ENCODE results near the gene CAPS. TPM values are rescaled to one million over a fixed set of nuclear protein-coding genes. Genes with fewer than 3 reads are reported as not detected.
"Not testable (repeated sequence)": the region's sequence is repeated elsewhere in the genome, so short reads cannot be mapped to it uniquely, and the experiment has no call there.

The CAPS gene
- total RNA-seq, 3 donors from 2014 or later: 1.6 to 3.7 (median 2.7) TPM

- not testable (repeated sequence) for H3K9me3 Mint-ChIP-seq; H3K4me1 Mint-ChIP-seq (ENCODE audit: low read depth); ATAC-seq; H3K4me3 Mint-ChIP-seq; DNase-seq; H3K36me3 Mint-ChIP-seq (ENCODE audit: insufficient read depth)
- peaks cover 21% of the 10 kb centered on the region for H3K27me3 Mint-ChIP-seq (ENCODE audit: low read depth)
These were observed 30.7 kb upstream of the CAPS start for GRCh38 chr19:5883157-5883873.

DNA sequence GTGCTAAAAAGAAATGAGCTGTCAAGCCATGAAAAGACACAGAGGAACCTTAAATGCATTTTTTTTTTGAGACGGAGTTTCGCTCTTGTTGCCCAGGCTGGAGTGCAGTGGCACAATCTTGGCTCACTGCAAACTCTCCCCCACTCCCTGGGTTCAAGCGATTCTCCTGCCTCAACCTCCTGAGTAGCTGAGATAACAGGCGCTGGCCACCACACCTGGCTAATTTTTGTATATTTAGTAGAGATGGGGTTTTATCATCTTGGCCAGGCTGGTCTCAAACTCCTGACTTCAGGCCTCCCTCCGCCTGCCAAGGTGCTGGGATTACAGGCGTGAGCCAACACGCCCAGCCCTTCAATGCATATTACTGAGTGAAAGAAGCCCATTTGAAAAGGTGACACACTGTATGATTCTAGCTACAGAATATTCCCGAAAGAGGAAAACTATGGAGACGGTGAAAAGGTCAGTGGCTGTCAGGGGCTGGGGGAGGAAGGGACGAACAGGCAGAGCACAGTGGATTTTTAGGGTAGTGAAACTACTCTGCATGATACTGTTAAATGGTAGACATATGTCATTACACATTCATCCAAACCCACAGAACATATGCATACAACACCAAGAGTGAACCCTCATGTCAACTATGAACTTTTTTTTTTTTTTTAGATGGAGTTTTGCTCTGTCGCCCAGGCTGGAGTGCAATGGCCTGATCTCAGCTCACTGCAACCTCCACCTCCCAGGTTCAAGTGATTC lies 29.8 kb upstream of the CAPS start:
- peaks cover 21% of the 10 kb centered on the region for H3K27me3 Mint-ChIP-seq (ENCODE audit: low read depth)
- H3K4me1 Mint-ChIP-seq (ENCODE audit: low read depth); H3K9me3 Mint-ChIP-seq; H3K4me3 Mint-ChIP-seq; DNase-seq; H3K36me3 Mint-ChIP-seq (ENCODE audit: insufficient read depth): not testable (repeated sequence)
- ATAC-seq: peak in 1 of 2 donors; percentile 23

GRCh38 chr19:5889288-5889971 lies 24.6 kb upstream of the CAPS start:
- no peaks in the 10 kb centered on the region for H3K9me3 Mint-ChIP-seq
- H3K4me3 Mint-ChIP-seq: no peak overlapping the region
- H3K4me1 Mint-ChIP-seq (ENCODE audit: low read depth): peaks cover 2% of the 10 kb centered on the region
- ATAC-seq (no peak), DNase-seq (no peak)
- H3K36me3 Mint-ChIP-seq (ENCODE audit: insufficient read depth): no peaks in the 10 kb centered on the region
- H3K27me3 Mint-ChIP-seq (ENCODE audit: low read depth): peaks cover 13% of the 10 kb centered on the region

- H3K4me1 Mint-ChIP-seq (ENCODE audit: low read depth): peaks cover 2% of the 10 kb centered on the region
- peaks cover 13% of the 10 kb centered on the region for H3K27me3 Mint-ChIP-seq (ENCODE audit: low read depth)
These were observed 24.0 kb upstream of the CAPS start for GRCh38 chr19:5890099-5890498.

DNA sequence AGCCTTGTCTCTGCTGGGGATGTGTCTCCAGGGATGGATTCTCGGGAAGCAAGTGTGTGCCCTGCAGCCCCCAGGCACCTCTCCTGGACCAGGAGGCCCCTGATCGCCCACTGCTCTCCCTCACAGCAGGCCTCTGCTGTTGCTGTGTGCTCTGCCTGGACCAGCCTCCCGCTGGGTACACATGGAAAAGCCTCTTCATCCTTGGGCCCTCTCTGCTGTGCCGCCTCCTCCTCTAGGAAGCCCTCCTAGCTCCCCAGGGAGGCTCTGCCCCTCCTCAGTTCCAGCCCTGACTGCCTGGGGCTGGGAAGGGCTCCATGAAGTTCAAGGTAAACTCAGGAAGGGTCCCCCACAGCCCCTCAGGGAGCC lies 22.5 kb upstream of the CAPS start:
- ATAC-seq (no peak), DNase-seq (no peak)
- Mint-ChIP-seq H3K4me3 (no peak overlapping the region), H3K4me1 (ENCODE audit: low read depth) (peaks cover 2% of the 10 kb centered on the region), H3K9me3 (no peaks in the 10 kb centered on the region), H3K27me3 (ENCODE audit: low read depth) (peaks cover 7% of the 10 kb centered on the region), H3K36me3 (ENCODE audit: insufficient read depth) (peaks cover 2% of the 10 kb centered on the region)

More at GRCh38 chr19:5890099-5890498, 24.0 kb upstream of the CAPS start:
- ATAC-seq (no peak), DNase-seq (no peak)
- H3K36me3 Mint-ChIP-seq (ENCODE audit: insufficient read depth): no peaks in the 10 kb centered on the region
- no peak overlapping the region for H3K4me3 Mint-ChIP-seq
- no peaks in the 10 kb centered on the region for H3K9me3 Mint-ChIP-seq

DNA sequence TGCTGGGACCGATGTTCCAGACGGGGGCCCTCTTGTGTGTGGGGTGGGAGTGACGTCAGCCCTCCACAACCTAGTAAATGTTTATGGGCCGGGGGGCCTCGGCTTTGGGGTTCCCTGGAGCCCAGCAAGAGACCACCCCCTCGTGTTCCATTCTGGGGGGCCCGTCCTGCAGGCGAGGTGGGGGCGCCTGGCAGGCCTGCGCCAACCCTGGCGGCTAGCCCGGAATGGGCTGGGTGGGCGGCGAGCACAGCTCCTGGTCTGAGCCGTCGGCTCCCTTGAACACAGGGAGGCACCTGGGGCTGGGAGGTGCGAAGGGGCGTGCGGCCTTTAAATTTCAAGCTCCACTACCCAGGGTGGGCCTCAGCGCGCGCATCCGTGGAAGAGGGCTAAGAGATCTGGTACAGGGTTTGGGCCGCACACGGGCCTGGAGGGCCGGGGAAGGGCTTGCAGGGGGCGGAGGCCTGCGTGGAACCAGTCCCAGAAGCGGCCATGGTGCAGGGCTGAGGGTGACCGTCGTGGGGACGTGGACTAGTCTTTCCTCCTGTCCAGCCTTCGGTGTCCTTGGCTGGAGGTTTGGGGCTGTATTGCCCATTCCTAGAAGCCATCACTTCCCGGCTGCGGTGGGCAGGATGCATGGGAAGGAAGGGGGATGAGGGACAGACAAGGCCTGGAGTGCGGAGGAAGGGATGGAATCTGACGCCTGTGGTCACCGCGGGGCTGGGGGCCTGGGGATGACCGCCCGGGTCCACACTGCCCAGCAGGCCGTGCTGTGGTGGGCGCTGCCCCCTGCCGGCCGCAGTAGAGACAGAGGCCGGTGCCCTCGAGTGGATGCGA lies 21.9 kb upstream of the CAPS start:
- Mint-ChIP-seq H3K4me3 (no peak overlapping the region), H3K27me3 (ENCODE audit: low read depth) (peaks cover 5% of the 10 kb centered on the region), H3K4me1 (ENCODE audit: low read depth) (peaks cover 2% of the 10 kb centered on the region), H3K36me3 (ENCODE audit: insufficient read depth) (peaks cover 2% of the 10 kb centered on the region), H3K9me3 (no peaks in the 10 kb centered on the region)
- DNase-seq (no peak), ATAC-seq (peak; percentile 47 to 51)

DNA sequence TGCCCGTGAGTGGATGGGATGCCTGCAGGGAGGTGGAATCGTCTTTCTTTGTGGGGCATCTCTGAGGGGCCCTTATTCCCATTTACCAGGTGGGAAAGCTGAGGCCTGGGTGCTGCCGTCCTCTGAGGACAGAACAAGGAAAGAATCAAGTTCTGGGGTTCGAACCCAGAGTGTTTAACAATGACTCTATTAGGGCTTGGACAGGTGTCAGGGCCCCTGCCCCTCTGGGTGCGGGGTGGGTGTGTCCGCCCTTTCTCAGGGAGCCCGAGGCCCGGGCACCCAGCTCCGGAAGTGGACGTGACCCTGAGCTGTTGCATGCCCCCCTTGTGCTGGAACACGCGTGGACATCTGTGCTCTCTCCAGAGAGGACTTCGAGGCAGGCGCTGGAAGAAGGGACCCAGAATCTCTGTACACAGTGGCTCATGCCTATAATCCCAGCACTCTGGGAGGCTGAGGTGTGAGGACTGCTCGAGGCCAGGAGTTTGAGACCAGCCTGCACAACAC lies 21.2 kb upstream of the CAPS start:
- H3K36me3 Mint-ChIP-seq (ENCODE audit: insufficient read depth): peaks cover 2% of the 10 kb centered on the region
- H3K4me1 Mint-ChIP-seq (ENCODE audit: low read depth): peaks cover 2% of the 10 kb centered on the region
- ATAC-seq (no peak), DNase-seq (no peak)
- peaks cover 5% of the 10 kb centered on the region for H3K27me3 Mint-ChIP-seq (ENCODE audit: low read depth)
- no peaks in the 10 kb centered on the region for H3K9me3 Mint-ChIP-seq
- H3K4me3 Mint-ChIP-seq: no peak overlapping the region

- DNase-seq (no peak), ATAC-seq (no peak)
- peaks cover 2% of the 10 kb centered on the region for H3K36me3 Mint-ChIP-seq (ENCODE audit: insufficient read depth)
- H3K27me3 Mint-ChIP-seq (ENCODE audit: low read depth): peaks cover 5% of the 10 kb centered on the region
- H3K9me3 Mint-ChIP-seq: no peaks in the 10 kb centered on the region
- H3K4me1 Mint-ChIP-seq (ENCODE audit: low read depth): peaks cover 4% of the 10 kb centered on the region
- no peak overlapping the region for H3K4me3 Mint-ChIP-seq
These were observed 20.7 kb upstream of the CAPS start for GRCh38 chr19:5893296-5893903.

DNA sequence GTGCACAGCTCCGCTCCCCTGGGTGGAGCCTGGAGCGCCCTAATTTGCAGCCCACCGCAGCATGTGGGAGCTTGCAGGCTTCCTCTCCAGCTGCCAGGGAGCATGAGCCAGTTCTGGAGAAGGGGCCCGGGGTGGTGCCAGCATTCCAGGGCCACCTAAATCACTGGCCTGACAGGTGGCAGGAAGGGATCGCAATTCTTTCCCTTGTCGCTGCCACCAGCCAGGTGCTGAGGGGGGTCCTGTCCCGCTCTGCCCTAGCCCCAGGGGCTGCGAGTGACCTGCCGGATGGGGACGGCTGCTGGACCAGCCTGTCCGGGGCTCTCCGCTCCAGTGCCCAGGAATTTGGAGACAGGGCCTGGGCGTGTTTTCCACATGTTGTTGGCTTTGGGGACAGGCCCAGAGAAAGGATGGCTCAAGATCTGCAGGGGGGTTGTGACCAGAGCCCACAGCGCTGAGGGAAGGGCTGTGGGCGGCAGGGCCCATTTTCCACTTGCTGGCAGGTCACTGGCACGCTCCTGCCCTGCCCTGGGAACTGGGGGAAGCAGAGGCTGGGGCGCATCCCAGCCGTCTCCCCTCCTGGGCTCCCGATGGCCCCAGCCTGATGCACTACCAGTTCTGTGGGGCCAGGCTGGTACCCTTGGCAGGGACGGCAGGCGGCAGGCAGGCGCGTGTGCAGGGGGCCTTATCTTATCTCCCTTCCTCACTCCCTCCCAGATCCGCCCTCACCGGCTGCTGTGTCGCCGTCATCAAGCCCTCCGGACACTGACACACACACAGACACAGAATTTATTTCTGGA lies 19.9 kb upstream of the CAPS start:
- H3K4me3 Mint-ChIP-seq: no peak overlapping the region
- DNase-seq: no peak
- H3K27me3 Mint-ChIP-seq (ENCODE audit: low read depth): peaks cover 5% of the 10 kb centered on the region
- no peak for ATAC-seq
- peaks cover 2% of the 10 kb centered on the region for H3K36me3 Mint-ChIP-seq (ENCODE audit: insufficient read depth)
- peaks cover 4% of the 10 kb centered on the region for H3K4me1 Mint-ChIP-seq (ENCODE audit: low read depth)
- no peaks in the 10 kb centered on the region for H3K9me3 Mint-ChIP-seq

DNA sequence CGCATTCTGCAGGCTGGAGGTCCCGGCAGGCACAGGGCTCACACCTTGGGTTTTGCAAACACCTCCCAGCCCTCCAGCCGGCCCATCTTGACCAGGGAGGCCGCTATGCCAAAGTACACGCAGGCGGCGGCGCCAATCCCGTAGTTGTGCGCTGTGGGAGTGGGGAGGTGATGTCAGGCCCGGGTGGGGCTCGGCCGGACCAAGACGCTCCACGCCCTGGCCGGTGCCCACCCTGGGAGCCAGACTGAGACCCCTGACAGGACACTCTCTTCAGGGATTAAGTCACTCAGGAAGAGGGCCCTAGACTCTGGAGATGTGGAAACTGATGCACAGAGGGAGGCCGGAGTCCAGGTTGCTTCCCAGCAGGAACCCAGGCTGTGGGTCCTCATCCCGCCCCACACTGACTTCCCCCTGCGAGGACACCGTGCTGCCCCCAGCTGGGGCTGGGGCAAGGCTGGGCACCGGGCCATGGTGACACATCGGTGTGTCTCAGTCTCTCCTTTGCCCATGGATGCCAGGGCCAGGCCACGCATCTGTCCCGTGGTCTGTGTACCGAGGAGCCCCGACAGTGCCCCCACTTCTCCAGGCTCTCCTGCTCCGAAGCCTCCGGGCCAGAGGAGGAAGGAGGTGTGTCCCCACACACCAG lies 19.2 kb upstream of the CAPS start:
- Mint-ChIP-seq H3K4me3 (no peak overlapping the region), H3K27me3 (ENCODE audit: low read depth) (no peaks in the 10 kb centered on the region), H3K9me3 (no peaks in the 10 kb centered on the region), H3K36me3 (ENCODE audit: insufficient read depth) (peaks cover 2% of the 10 kb centered on the region), H3K4me1 (ENCODE audit: low read depth) (peaks cover 4% of the 10 kb centered on the region)
- DNase-seq (no peak), ATAC-seq (no peak)

DNA sequence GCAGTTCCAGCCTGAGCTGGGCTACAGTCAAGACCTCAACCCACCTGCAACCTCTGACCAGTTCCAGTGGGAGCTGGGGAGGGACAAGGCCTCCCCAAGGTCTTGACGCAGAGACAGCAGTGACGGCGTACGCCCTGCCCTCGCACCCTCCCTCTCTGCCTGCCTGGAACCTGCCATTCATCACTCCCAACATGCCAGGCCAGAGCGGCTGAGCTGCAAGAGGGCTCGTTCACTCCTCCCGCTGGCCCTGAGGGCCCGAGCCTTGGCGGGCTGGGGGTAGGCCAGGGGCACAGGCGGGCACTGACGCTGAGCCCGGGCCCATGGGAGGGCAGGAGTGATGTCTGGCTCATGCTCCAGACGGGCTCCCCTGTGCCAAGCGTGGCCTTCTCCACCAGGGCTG lies 18.6 kb upstream of the CAPS start:
- ATAC-seq: no peak
- Mint-ChIP-seq H3K4me1 (ENCODE audit: low read depth) (peaks cover 9% of the 10 kb centered on the region), H3K36me3 (ENCODE audit: insufficient read depth) (peaks cover 8% of the 10 kb centered on the region), H3K9me3 (no peaks in the 10 kb centered on the region), H3K4me3 (no peak overlapping the region), H3K27me3 (ENCODE audit: low read depth) (no peaks in the 10 kb centered on the region)
- DNase-seq: no peak

GRCh38 chr19:5895890-5896289 lies 18.2 kb upstream of the CAPS start:
- H3K36me3 Mint-ChIP-seq (ENCODE audit: insufficient read depth): peaks cover 8% of the 10 kb centered on the region
- peaks cover 9% of the 10 kb centered on the region for H3K4me1 Mint-ChIP-seq (ENCODE audit: low read depth)
- H3K27me3 Mint-ChIP-seq (ENCODE audit: low read depth): no peaks in the 10 kb centered on the region
- ATAC-seq: no peak
- H3K9me3 Mint-ChIP-seq: no peaks in the 10 kb centered on the region
- DNase-seq: no peak
- no peak overlapping the region for H3K4me3 Mint-ChIP-seq
